Urinary bladder (tissue), 2 donors: Measurements from ENCODE around the gene PCDHGB4. TPM values are rescaled to one million over a fixed set of nuclear protein-coding genes. Genes with fewer than 3 reads are reported as not detected.

Experiments
- polyA plus RNA-seq: library from polyadenylated mRNA; stranded (reverse); fragments of 200-250 nt; gene quantifications from one replicate; pipeline ENCODE4 v1.2.3, GENCODE V29; 2013
- total RNA-seq: library from RNA; depleted of rRNA; stranded (reverse); fragments of >200 nt; gene quantifications from one replicate; pipeline ENCODE4 v1.2.3, GENCODE V29; 2014
- donor health status: healthy.

Gene PCDHGB4
- total and polyA plus RNA-seq, 2 donors = 2.4 to 11.7 TPM

Other genes starting within 250 kb of the PCDHGB4 start
Only the 30 nearest of the 37 such genes appear.
- 2.4 TPM for gene PCDHB9, start 200.5 kb upstream of the PCDHGB4 start, total RNA-seq
- gene PCDHB9, start 200.5 kb upstream of the PCDHGB4 start, polyA plus RNA-seq = 1.2 TPM
- 5.0 TPM for gene PCDHB10, start 195.3 kb upstream of the PCDHGB4 start, total RNA-seq
- gene PCDHB10, start 195.3 kb upstream of the PCDHGB4 start, polyA plus RNA-seq = 5.1 TPM
- gene PCDHB11, start 188.1 kb upstream of the PCDHGB4 start, total RNA-seq = 7.3 TPM
- gene PCDHB11, start 188.1 kb upstream of the PCDHGB4 start, polyA plus RNA-seq = 2.8 TPM
- 6.9 TPM for gene PCDHB12, start 179.0 kb upstream of the PCDHGB4 start, total RNA-seq
- 3.4 TPM for gene PCDHB12, start 179.0 kb upstream of the PCDHGB4 start, polyA plus RNA-seq
- 5.9 TPM for gene PCDHB13, start 173.8 kb upstream of the PCDHGB4 start, total RNA-seq
- 2.5 TPM for gene PCDHB13, start 173.8 kb upstream of the PCDHGB4 start, polyA plus RNA-seq
- gene PCDHB14, start 164.4 kb upstream of the PCDHGB4 start, total RNA-seq = 10.1 TPM
- 8.2 TPM for gene PCDHB14, start 164.4 kb upstream of the PCDHGB4 start, polyA plus RNA-seq
- gene PCDHB15, start 142.3 kb upstream of the PCDHGB4 start, total RNA-seq = 7.8 TPM
- 7.3 TPM for gene PCDHB15, start 142.3 kb upstream of the PCDHGB4 start, polyA plus RNA-seq
- 0.69 TPM for gene SLC25A2, start 83.6 kb upstream of the PCDHGB4 start, total RNA-seq
- not detected for gene SLC25A2, start 83.6 kb upstream of the PCDHGB4 start, polyA plus RNA-seq
- gene TAF7, start 66.9 kb upstream of the PCDHGB4 start, total RNA-seq = 85.9 TPM
- gene TAF7, start 66.9 kb upstream of the PCDHGB4 start, polyA plus RNA-seq = 100 TPM
- gene PCDHGA1, start 57.2 kb upstream of the PCDHGB4 start, total RNA-seq = 1.2 TPM
- 1.2 TPM for gene PCDHGA1, start 57.2 kb upstream of the PCDHGB4 start, polyA plus RNA-seq
- gene PCDHGA2, start 48.9 kb upstream of the PCDHGB4 start, total RNA-seq = 5.7 TPM
- 4.1 TPM for gene PCDHGA2, start 48.9 kb upstream of the PCDHGB4 start, polyA plus RNA-seq
- 4.6 TPM for gene PCDHGA3, start 43.9 kb upstream of the PCDHGB4 start, total RNA-seq
- 1.6 TPM for gene PCDHGA3, start 43.9 kb upstream of the PCDHGB4 start, polyA plus RNA-seq
- 5.7 TPM for gene PCDHGB1, start 37.6 kb upstream of the PCDHGB4 start, total RNA-seq
- gene PCDHGB1, start 37.6 kb upstream of the PCDHGB4 start, polyA plus RNA-seq = 0.47 TPM
- 5.8 TPM for gene PCDHGA4, start 32.7 kb upstream of the PCDHGB4 start, total RNA-seq
- 2.2 TPM for gene PCDHGA4, start 32.7 kb upstream of the PCDHGB4 start, polyA plus RNA-seq
- gene PCDHGB2, start 27.7 kb upstream of the PCDHGB4 start, total RNA-seq = 7.9 TPM
- 2.2 TPM for gene PCDHGB2, start 27.7 kb upstream of the PCDHGB4 start, polyA plus RNA-seq
- 7.0 TPM for gene PCDHGA5, start 23.5 kb upstream of the PCDHGB4 start, total RNA-seq
- 2.6 TPM for gene PCDHGA5, start 23.5 kb upstream of the PCDHGB4 start, polyA plus RNA-seq
- 7.3 TPM for gene PCDHGB3, start 17.5 kb upstream of the PCDHGB4 start, total RNA-seq
- gene PCDHGB3, start 17.5 kb upstream of the PCDHGB4 start, polyA plus RNA-seq = 1.4 TPM
- gene PCDHGA6, start 13.8 kb upstream of the PCDHGB4 start, total RNA-seq = 9.6 TPM
- 3.7 TPM for gene PCDHGA6, start 13.8 kb upstream of the PCDHGB4 start, polyA plus RNA-seq
- 6.9 TPM for gene PCDHGA7, start 5.0 kb upstream of the PCDHGB4 start, total RNA-seq
- gene PCDHGA7, start 5.0 kb upstream of the PCDHGB4 start, polyA plus RNA-seq = 1.9 TPM
- gene PCDHGA8, start 4.9 kb downstream of the PCDHGB4 start, total RNA-seq = 9.1 TPM
- gene PCDHGA8, start 4.9 kb downstream of the PCDHGB4 start, polyA plus RNA-seq = 0.25 TPM
- gene PCDHGB5, start 10.2 kb downstream of the PCDHGB4 start, total RNA-seq = 13.5 TPM
- 4.7 TPM for gene PCDHGB5, start 10.2 kb downstream of the PCDHGB4 start, polyA plus RNA-seq
- 12.5 TPM for gene PCDHGA9, start 15.1 kb downstream of the PCDHGB4 start, total RNA-seq
- gene PCDHGA9, start 15.1 kb downstream of the PCDHGB4 start, polyA plus RNA-seq = 3.1 TPM
- gene PCDHGB6, start 20.3 kb downstream of the PCDHGB4 start, total RNA-seq = 12.0 TPM
- gene PCDHGB6, start 20.3 kb downstream of the PCDHGB4 start, polyA plus RNA-seq = 5.0 TPM
- 12.3 TPM for gene PCDHGA10, start 25.3 kb downstream of the PCDHGB4 start, total RNA-seq
- 1.6 TPM for gene PCDHGA10, start 25.3 kb downstream of the PCDHGB4 start, polyA plus RNA-seq
- gene PCDHGB7, start 30.0 kb downstream of the PCDHGB4 start, total RNA-seq = 10.4 TPM
- gene PCDHGB7, start 30.0 kb downstream of the PCDHGB4 start, polyA plus RNA-seq = 11.7 TPM
- 12.5 TPM for gene PCDHGA11, start 33.4 kb downstream of the PCDHGB4 start, total RNA-seq
- gene PCDHGA11, start 33.4 kb downstream of the PCDHGB4 start, polyA plus RNA-seq = 1.9 TPM
- 7.8 TPM for gene PCDHGA12, start 42.8 kb downstream of the PCDHGB4 start, total RNA-seq
- gene PCDHGA12, start 42.8 kb downstream of the PCDHGB4 start, polyA plus RNA-seq = 2.9 TPM
- gene PCDHGC3, start 88.3 kb downstream of the PCDHGB4 start, total RNA-seq = 62.8 TPM
- gene PCDHGC3, start 88.3 kb downstream of the PCDHGB4 start, polyA plus RNA-seq = 101 TPM
- gene PCDHGC4, start 97.3 kb downstream of the PCDHGB4 start, total RNA-seq = 6.8 TPM
- gene PCDHGC4, start 97.3 kb downstream of the PCDHGB4 start, polyA plus RNA-seq = 0.23 TPM
- 3.7 TPM for gene PCDHGC5, start 101.4 kb downstream of the PCDHGB4 start, total RNA-seq
- 0.29 TPM for gene PCDHGC5, start 101.4 kb downstream of the PCDHGB4 start, polyA plus RNA-seq